OCI-LY1 (cell line): Measurements from ENCODE around the gene SCUBE2.
"Not testable (repeated sequence)": the region's sequence is repeated elsewhere in the genome, so short reads cannot be mapped to it uniquely, and the experiment has no call there.

ENCODE experiments used
- H2AFZ ChIP-seq: fragments of 200-600 bp; sonication (generic), shearing (Covaris generic); 2 replicates; pipeline ENCODE4 v1.6.0; 2014; ENCODE audit warnings: antibody characterized with exemption, mild to moderate bottlenecking, low read length
- H3F3A ChIP-seq: fragments of 200-600 bp; sonication (generic), shearing (Covaris generic); 2 replicates; pipeline ENCODE4 v1.6.0; 2014; ENCODE audit warnings: mild to moderate bottlenecking, antibody characterized with exemption, low read length, moderate library complexity; ENCODE audit not compliant: insufficient read depth
- H3K27ac ChIP-seq: fragments of 200-600 bp; sonication (generic); 2 replicates; pipeline ENCODE4 v1.5.1; 2014; ENCODE audit warnings: low read length, mixed run types, mild to moderate bottlenecking, low read depth; ENCODE audit not compliant: poor library complexity, severe bottlenecking
- H3K27me3 ChIP-seq: fragments of 200-600 bp; sonication (generic); 2 replicates; pipeline ENCODE4 v1.6.0; 2014; ENCODE audit warnings: antibody characterized with exemption, mild to moderate bottlenecking, low read length, moderate library complexity; ENCODE audit not compliant: insufficient read depth
- H3K36me3 ChIP-seq: fragments of 200-600 bp; sonication (generic); 2 replicates; pipeline ENCODE4 v1.6.1; 2014; ENCODE audit warnings: mild to moderate bottlenecking, antibody characterized with exemption, low read length, moderate library complexity, mixed read lengths; ENCODE audit not compliant: insufficient read depth
- H3K4me1 ChIP-seq: fragments of 200-600 bp; sonication (generic); 2 replicates; pipeline ENCODE4 v1.5.1; 2014; ENCODE audit warnings: mild to moderate bottlenecking, low read length, moderate library complexity; ENCODE audit not compliant: insufficient read depth, severe bottlenecking
- H3K4me2 ChIP-seq: fragments of 200-600 bp; sonication (generic), shearing (Covaris generic); 2 replicates; pipeline ENCODE4 v1.6.1; 2014; ENCODE audit warnings: low read length
- H3K4me3 ChIP-seq: fragments of 200-600 bp; sonication (generic); 2 replicates; pipeline ENCODE4 v1.5.1; 2014; ENCODE audit warnings: low read length, low read depth, mild to moderate bottlenecking, mixed read lengths; ENCODE audit not compliant: poor library complexity, severe bottlenecking
- H3K79me2 ChIP-seq: fragments of 200-600 bp; shearing (Covaris generic); 2 replicates; pipeline ENCODE4 v1.6.1; 2016; ENCODE audit warnings: mixed run types, low read length, mixed read lengths; ENCODE audit not compliant: insufficient read depth
- H3K9ac ChIP-seq: fragments of 200-600 bp; sonication (generic), shearing (Covaris generic); 2 replicates; pipeline ENCODE4 v1.6.1; 2014; ENCODE audit warnings: mild to moderate bottlenecking, low read length, mixed read lengths
- H3K9me2 ChIP-seq: fragments of 200-600 bp; sonication (generic), shearing (Covaris generic); 2 replicates; pipeline ENCODE4 v1.6.1; 2014; ENCODE audit warnings: low read depth, mild to moderate bottlenecking, low read length, mixed read lengths
- H3K9me3 ChIP-seq: fragments of 200-600 bp; shearing (Covaris generic); 2 replicates; pipeline ENCODE4 v1.6.1; 2014; ENCODE audit warnings: low read length, mixed read lengths
- H4K20me1 ChIP-seq: fragments of 200-600 bp; sonication (generic), shearing (Covaris generic); 2 replicates; pipeline ENCODE4 v1.6.0; 2016; ENCODE audit warnings: mild to moderate bottlenecking, low read length; ENCODE audit not compliant: insufficient read depth
- CTCF ChIP-seq: fragments of 200-600 bp; sonication (generic), shearing (Covaris generic); IDR thresholded peaks from 2 replicates; pipeline ENCODE4 v1.5.1; 2017; ENCODE audit warnings: mild to moderate bottlenecking, antibody characterized with exemption, low read length, moderate library complexity, mixed read lengths
- EZH2 ChIP-seq: fragments of 200-600 bp; sonication (generic), shearing (Covaris generic); IDR thresholded peaks from 2 replicates; pipeline ENCODE4 v1.8.0; 2017; ENCODE audit warnings: borderline replicate concordance, mixed run types, mild to moderate bottlenecking, antibody characterized with exemption, low read length, moderate library complexity, mixed read lengths

The SCUBE2 gene

GRCh38 chr11:8988329-8989234, 102.8 kb downstream of the SCUBE2 start:
- no peaks in the 10 kb centered on the region for H3F3A ChIP-seq
- no peaks in the 10 kb centered on the region for H3K36me3 ChIP-seq
- H3K9me2 ChIP-seq, result no peaks in the 10 kb centered on the region
- no peaks in the 10 kb centered on the region for H3K79me2 ChIP-seq
- no peak overlapping the region for H3K9ac ChIP-seq
- H3K4me1 ChIP-seq, result no peaks in the 10 kb centered on the region
- TF ChIP-seq CTCF, result no peak
- no peak for TF ChIP-seq EZH2
- no peak overlapping the region for H3K4me2 ChIP-seq
- H4K20me1 ChIP-seq, result no peaks in the 10 kb centered on the region
- H2AFZ ChIP-seq, result no peak overlapping the region
- no peak overlapping the region for H3K4me3 ChIP-seq
- no peaks in the 10 kb centered on the region for H3K9me3 ChIP-seq
- H3K27me3 ChIP-seq, result no peaks in the 10 kb centered on the region
- H3K27ac ChIP-seq, result no peak overlapping the region

- no peaks in the 10 kb centered on the region for H3K36me3 ChIP-seq
- H3K4me1 ChIP-seq, result no peaks in the 10 kb centered on the region
- no peaks in the 10 kb centered on the region for H3K79me2 ChIP-seq
- no peaks in the 10 kb centered on the region for H3K27me3 ChIP-seq
- no peak overlapping the region for H3K9ac ChIP-seq
- no peak overlapping the region for H3K4me2 ChIP-seq
- TF ChIP-seq CTCF (no peak), EZH2 (no peak)
- H4K20me1 ChIP-seq, result no peaks in the 10 kb centered on the region
- no peak overlapping the region for H3K27ac ChIP-seq
- no peak overlapping the region for H3K4me3 ChIP-seq
- H3K9me2 ChIP-seq, result no peaks in the 10 kb centered on the region
- H3K9me3 ChIP-seq, result no peaks in the 10 kb centered on the region
- no peak overlapping the region for H2AFZ ChIP-seq
- H3F3A ChIP-seq, result no peaks in the 10 kb centered on the region
Measured at GRCh38 chr11:8987446-8987845, 104.0 kb downstream of the SCUBE2 start.

GRCh38 chr11:8986772-8987171, 104.6 kb downstream of the SCUBE2 start:
- not testable (repeated sequence) for H3K27me3 ChIP-seq

GRCh38 chr11:8985462-8985861, 105.9 kb downstream of the SCUBE2 start:
- no peaks in the 10 kb centered on the region for H3K4me1 ChIP-seq
- H3K79me2 ChIP-seq, result no peaks in the 10 kb centered on the region
- no peak for TF ChIP-seq EZH2
- no peak for TF ChIP-seq CTCF
- no peak overlapping the region for H3K4me3 ChIP-seq
- no peaks in the 10 kb centered on the region for H3F3A ChIP-seq
- no peak overlapping the region for H3K9ac ChIP-seq
- no peaks in the 10 kb centered on the region for H3K27me3 ChIP-seq
- no peak overlapping the region for H2AFZ ChIP-seq
- no peak overlapping the region for H3K27ac ChIP-seq
- no peaks in the 10 kb centered on the region for H4K20me1 ChIP-seq
- H3K4me2 ChIP-seq, result no peak overlapping the region
- no peaks in the 10 kb centered on the region for H3K36me3 ChIP-seq
- no peaks in the 10 kb centered on the region for H3K9me2 ChIP-seq
- no peaks in the 10 kb centered on the region for H3K9me3 ChIP-seq

More at GRCh38 chr11:8986772-8987171, 104.6 kb downstream of the SCUBE2 start:
- H3K4me2 ChIP-seq, H3F3A ChIP-seq, H3K36me3 ChIP-seq, H2AFZ ChIP-seq, H3K79me2 ChIP-seq, H4K20me1 ChIP-seq, H3K4me1 ChIP-seq, H3K4me3 ChIP-seq, H3K9ac ChIP-seq, H3K9me2 ChIP-seq, H3K9me3 ChIP-seq, H3K27ac ChIP-seq: not testable (repeated sequence)
